ENCODE measurements around the gene GOLPH3L.

The GOLPH3L gene

GRCh38 chr1:150696162-150696561, 792 bp downstream of the GOLPH3L start:
- Histone ChIP-seq H3K9ac (ENCODE audit: low read depth, low read length) (peak overlapping the region; percentile 9), H3K4me3 (ENCODE audit: low read depth, low read length) (peak overlapping the region; percentile 63), H3K27me3 (ENCODE audit: control insufficient read depth, insufficient read depth, low read length) (no peaks in the 10 kb centered on the region), H3K9me3 (ENCODE audit: control insufficient read depth, insufficient read depth, low read length) (no peaks in the 10 kb centered on the region), H3K4me1 (ENCODE audit: control insufficient read depth, insufficient read depth, low read length) (no peaks in the 10 kb centered on the region), H3K36me3 (ENCODE audit: control insufficient read depth, insufficient read depth, low read length) (peaks cover 5% of the 10 kb centered on the region)

- Histone ChIP-seq H3K9ac (ENCODE audit: low read depth, low read length) (no peak overlapping the region), H3K4me3 (ENCODE audit: low read depth, low read length) (peak overlapping the region; percentile 63)
Observed at GRCh38 chr1:150695561-150695960, 1.4 kb downstream of the GOLPH3L start.

GRCh38 chr1:150692720-150693119, 4.2 kb downstream of the GOLPH3L start:
- Histone ChIP-seq H3K27me3 (ENCODE audit: control insufficient read depth, insufficient read depth, low read length) (no peaks in the 10 kb centered on the region), H3K4me3 (ENCODE audit: low read depth, low read length) (no peak overlapping the region), H3K9ac (ENCODE audit: low read depth, low read length) (no peak overlapping the region), H3K9me3 (ENCODE audit: control insufficient read depth, insufficient read depth, low read length) (no peaks in the 10 kb centered on the region), H3K4me1 (ENCODE audit: control insufficient read depth, insufficient read depth, low read length) (no peaks in the 10 kb centered on the region), H3K36me3 (ENCODE audit: control insufficient read depth, insufficient read depth, low read length) (peaks cover 5% of the 10 kb centered on the region)

More at GRCh38 chr1:150695561-150695960, 1.4 kb downstream of the GOLPH3L start:
- Histone ChIP-seq H3K4me1 (ENCODE audit: control insufficient read depth, insufficient read depth, low read length) (no peaks in the 10 kb centered on the region), H3K9me3 (ENCODE audit: control insufficient read depth, insufficient read depth, low read length) (no peaks in the 10 kb centered on the region), H3K36me3 (ENCODE audit: control insufficient read depth, insufficient read depth, low read length) (peaks cover 5% of the 10 kb centered on the region), H3K27me3 (ENCODE audit: control insufficient read depth, insufficient read depth, low read length) (no peaks in the 10 kb centered on the region)

- Histone ChIP-seq H3K27me3 (ENCODE audit: control insufficient read depth, insufficient read depth, low read length) (no peaks in the 10 kb centered on the region), H3K9me3 (ENCODE audit: control insufficient read depth, insufficient read depth, low read length) (no peaks in the 10 kb centered on the region), H3K4me1 (ENCODE audit: control insufficient read depth, insufficient read depth, low read length) (peaks cover 3% of the 10 kb centered on the region), H3K36me3 (ENCODE audit: control insufficient read depth, insufficient read depth, low read length) (peaks cover 7% of the 10 kb centered on the region), H3K9ac (ENCODE audit: low read depth, low read length) (no peak overlapping the region), H3K4me3 (ENCODE audit: low read depth, low read length) (no peak overlapping the region)
Observed at GRCh38 chr1:150688763-150689162, 8.2 kb downstream of the GOLPH3L start.

GRCh38 chr1:150686275-150686674, 10.7 kb downstream of the GOLPH3L start:
- Histone ChIP-seq H3K9me3 (ENCODE audit: control insufficient read depth, insufficient read depth, low read length) (no peaks in the 10 kb centered on the region), H3K36me3 (ENCODE audit: control insufficient read depth, insufficient read depth, low read length) (peaks cover 2% of the 10 kb centered on the region)

GRCh38 chr1:150683914-150684313, 13.0 kb downstream of the GOLPH3L start:
- H3K9ac ChIP-seq (ENCODE audit: low read depth, low read length) = no peak overlapping the region
- H3K4me1 ChIP-seq (ENCODE audit: control insufficient read depth, insufficient read depth, low read length) = peaks cover 4% of the 10 kb centered on the region
- no peaks in the 10 kb centered on the region for H3K27me3 ChIP-seq (ENCODE audit: control insufficient read depth, insufficient read depth, low read length)
- no peaks in the 10 kb centered on the region for H3K9me3 ChIP-seq (ENCODE audit: control insufficient read depth, insufficient read depth, low read length)
- no peak overlapping the region for H3K4me3 ChIP-seq (ENCODE audit: low read depth, low read length)
- H3K36me3 ChIP-seq (ENCODE audit: control insufficient read depth, insufficient read depth, low read length) = peaks cover 2% of the 10 kb centered on the region

More at GRCh38 chr1:150686275-150686674, 10.7 kb downstream of the GOLPH3L start:
- peaks cover 4% of the 10 kb centered on the region for H3K4me1 ChIP-seq (ENCODE audit: control insufficient read depth, insufficient read depth, low read length)
- no peaks in the 10 kb centered on the region for H3K27me3 ChIP-seq (ENCODE audit: control insufficient read depth, insufficient read depth, low read length)
- H3K9ac ChIP-seq (ENCODE audit: low read depth, low read length) = no peak overlapping the region
- no peak overlapping the region for H3K4me3 ChIP-seq (ENCODE audit: low read depth, low read length)

GRCh38 chr1:150678988-150679387, 18.0 kb downstream of the GOLPH3L start:
- Histone ChIP-seq H3K9ac (ENCODE audit: low read depth, low read length) (no peak overlapping the region), H3K27me3 (ENCODE audit: control insufficient read depth, insufficient read depth, low read length) (no peaks in the 10 kb centered on the region), H3K36me3 (ENCODE audit: control insufficient read depth, insufficient read depth, low read length) (peaks cover 2% of the 10 kb centered on the region), H3K4me3 (ENCODE audit: low read depth, low read length) (no peak overlapping the region), H3K9me3 (ENCODE audit: control insufficient read depth, insufficient read depth, low read length) (no peaks in the 10 kb centered on the region), H3K4me1 (ENCODE audit: control insufficient read depth, insufficient read depth, low read length) (peaks cover 3% of the 10 kb centered on the region)

GRCh38 chr1:150674881-150675280, 22.1 kb downstream of the GOLPH3L start:
- Histone ChIP-seq H3K27me3 (ENCODE audit: control insufficient read depth, insufficient read depth, low read length) (no peaks in the 10 kb centered on the region), H3K36me3 (ENCODE audit: control insufficient read depth, insufficient read depth, low read length) (peaks cover 2% of the 10 kb centered on the region), H3K4me3 (ENCODE audit: low read depth, low read length) (no peak overlapping the region), H3K9me3 (ENCODE audit: control insufficient read depth, insufficient read depth, low read length) (no peaks in the 10 kb centered on the region), H3K4me1 (ENCODE audit: control insufficient read depth, insufficient read depth, low read length) (no peaks in the 10 kb centered on the region), H3K9ac (ENCODE audit: low read depth, low read length) (no peak overlapping the region)

GRCh38 chr1:150663321-150663720, 33.6 kb downstream of the GOLPH3L start:
- no peaks in the 10 kb centered on the region for H3K9me3 ChIP-seq (ENCODE audit: control insufficient read depth, insufficient read depth, low read length)
- H3K36me3 ChIP-seq (ENCODE audit: control insufficient read depth, insufficient read depth, low read length) = peaks cover 6% of the 10 kb centered on the region
- no peak overlapping the region for H3K4me3 ChIP-seq (ENCODE audit: low read depth, low read length)
- no peaks in the 10 kb centered on the region for H3K27me3 ChIP-seq (ENCODE audit: control insufficient read depth, insufficient read depth, low read length)
- no peak overlapping the region for H3K9ac ChIP-seq (ENCODE audit: low read depth, low read length)
- no peaks in the 10 kb centered on the region for H3K4me1 ChIP-seq (ENCODE audit: control insufficient read depth, insufficient read depth, low read length)

GRCh38 chr1:150662811-150663210, 34.1 kb downstream of the GOLPH3L start:
- Histone ChIP-seq H3K9ac (ENCODE audit: low read depth, low read length) (no peak overlapping the region), H3K4me3 (ENCODE audit: low read depth, low read length) (no peak overlapping the region), H3K27me3 (ENCODE audit: control insufficient read depth, insufficient read depth, low read length) (no peaks in the 10 kb centered on the region), H3K9me3 (ENCODE audit: control insufficient read depth, insufficient read depth, low read length) (no peaks in the 10 kb centered on the region), H3K36me3 (ENCODE audit: control insufficient read depth, insufficient read depth, low read length) (peaks cover 6% of the 10 kb centered on the region), H3K4me1 (ENCODE audit: control insufficient read depth, insufficient read depth, low read length) (no peaks in the 10 kb centered on the region)

- Histone ChIP-seq H3K4me1 (ENCODE audit: control insufficient read depth, insufficient read depth, low read length) (no peaks in the 10 kb centered on the region), H3K9ac (ENCODE audit: low read depth, low read length) (no peak overlapping the region), H3K9me3 (ENCODE audit: control insufficient read depth, insufficient read depth, low read length) (no peaks in the 10 kb centered on the region), H3K4me3 (ENCODE audit: low read depth, low read length) (no peak overlapping the region), H3K36me3 (ENCODE audit: control insufficient read depth, insufficient read depth, low read length) (peaks cover 6% of the 10 kb centered on the region), H3K27me3 (ENCODE audit: control insufficient read depth, insufficient read depth, low read length) (no peaks in the 10 kb centered on the region)
Observed at GRCh38 chr1:150661156-150661555, 35.8 kb downstream of the GOLPH3L start.

- H3K4me1 ChIP-seq (ENCODE audit: control insufficient read depth, insufficient read depth, low read length) = no peaks in the 10 kb centered on the region
- no peaks in the 10 kb centered on the region for H3K27me3 ChIP-seq (ENCODE audit: control insufficient read depth, insufficient read depth, low read length)
- no peaks in the 10 kb centered on the region for H3K9me3 ChIP-seq (ENCODE audit: control insufficient read depth, insufficient read depth, low read length)
- no peak overlapping the region for H3K9ac ChIP-seq (ENCODE audit: low read depth, low read length)
- H3K36me3 ChIP-seq (ENCODE audit: control insufficient read depth, insufficient read depth, low read length) = peaks cover 6% of the 10 kb centered on the region
- no peak overlapping the region for H3K4me3 ChIP-seq (ENCODE audit: low read depth, low read length)
Observed at GRCh38 chr1:150660584-150660983, 36.4 kb downstream of the GOLPH3L start.
